Muscle of back (tissue), 10 donors: ENCODE data around the gene SSH3. TPM values are rescaled to one million over a fixed set of nuclear protein-coding genes. Genes with fewer than 3 reads are reported as not detected.

Experiments used
- polyA plus RNA-seq, 10 donors: library from polyadenylated mRNA; unstranded; fragments of 120-200 nt; gene quantifications; one replicate each; pipeline ENCODE4 v1.2.1, GENCODE V29; 2013; ENCODE audit not compliant: insufficient read length in 10 of 10

SSH3 gene
- polyA plus RNA-seq, 10 donors, result 11.6 to 19.0 (median 14.6) TPM

Other genes with a start within 250 kb of the SSH3 start
- 10 to 100 TPM in 8 of 10 donors, 1 to 10 TPM in 2; 9.4 to 18.4 (median 14.3) TPM for gene RHOD, start 246.7 kb upstream of the SSH3 start, polyA plus RNA-seq
- 10 to 100 TPM; 46.3 to 64.1 (median 52.4) TPM for gene KDM2A, start 184.3 kb upstream of the SSH3 start, polyA plus RNA-seq
- 10 to 100 TPM; 42.2 to 62.2 (median 49.7) TPM for gene GRK2, start 37.1 kb upstream of the SSH3 start, polyA plus RNA-seq
- 10 to 100 TPM; 17.3 to 37.9 (median 25.9) TPM for gene ANKRD13D, start 14.2 kb upstream of the SSH3 start, polyA plus RNA-seq
- gene POLD4, start 50.0 kb downstream of the SSH3 start, polyA plus RNA-seq, result 10 to 100 TPM; 19.2 to 33.1 (median 25.3) TPM
- 1 to 10 TPM; 1.7 to 3.8 (median 2.4) TPM for gene CLCF1, start 70.1 kb downstream of the SSH3 start, polyA plus RNA-seq
- gene RAD9A, start 88.5 kb downstream of the SSH3 start, polyA plus RNA-seq, result 10 to 100 TPM in 3 of 10 donors, 1 to 10 TPM in 7; 7.7 to 13.4 (median 8.5) TPM
- 100 to 1,000 TPM in 8 of 10 donors, 10 to 100 TPM in 2; 95.8 to 132 (median 119) TPM for gene PPP1CA, start 98.3 kb downstream of the SSH3 start, polyA plus RNA-seq
- 10 to 100 TPM in 1 of 10 donors, 1 to 10 TPM in 9; 1.8 to 10.4 (median 4.6) TPM for gene TBC1D10C, start 100.6 kb downstream of the SSH3 start, polyA plus RNA-seq
- gene CARNS1, start 112.1 kb downstream of the SSH3 start, polyA plus RNA-seq, result 10 to 100 TPM; 24.1 to 62.8 (median 48.3) TPM
- gene RPS6KB2, start 125.0 kb downstream of the SSH3 start, polyA plus RNA-seq, result 10 to 100 TPM; 23.0 to 43.8 (median 34.0) TPM
- 1 to 10 TPM in 6 of 10 donors, under 1 TPM in 3, not detected in 1; 0.53 to 9.5 (median 1.2) TPM for gene PTPRCAP, start 134.2 kb downstream of the SSH3 start, polyA plus RNA-seq
- 10 to 100 TPM; 22.3 to 42.2 (median 29.3) TPM for gene CORO1B, start 139.9 kb downstream of the SSH3 start, polyA plus RNA-seq
- not detected for gene GPR152, start 149.2 kb downstream of the SSH3 start, polyA plus RNA-seq
- gene CABP4, start 151.8 kb downstream of the SSH3 start, polyA plus RNA-seq, result 1 to 10 TPM in 4 of 10 donors, under 1 TPM in 6; 0.26 to 1.8 (median 0.94) TPM
- gene TMEM134, start 165.7 kb downstream of the SSH3 start, polyA plus RNA-seq, result 10 to 100 TPM; 38.7 to 57.6 (median 46.3) TPM
- 10 to 100 TPM; 34.9 to 55.8 (median 43.7) TPM for gene AIP, start 179.5 kb downstream of the SSH3 start, polyA plus RNA-seq
- gene PITPNM1, start 201.8 kb downstream of the SSH3 start, polyA plus RNA-seq, result 1 to 10 TPM; 6.0 to 9.9 (median 8.3) TPM
- gene CDK2AP2, start 204.6 kb downstream of the SSH3 start, polyA plus RNA-seq, result 10 to 100 TPM; 14.2 to 21.3 (median 17.1) TPM
- gene CABP2, start 219.9 kb downstream of the SSH3 start, polyA plus RNA-seq, result not detected